H1 (cell line): ENCODE data around the gene STXBP2. TPM values are rescaled to one million over a fixed set of nuclear protein-coding genes. Genes with fewer than 3 reads are reported as not detected.

ENCODE experiments used
- CTCF ChIA-PET: fragments of 300-600 bp; sonication (Branson Sonifier 250); formaldehyde crosslinking; loops from one replicate; lab custom pipeline; 2021; ENCODE audit not compliant: partially characterized antibody; lab: Charles Lee
- POLR2A ChIA-PET: fragments of 300-600 bp; sonication (Branson Sonifier 250); formaldehyde crosslinking; loops from one replicate; lab custom pipeline; 2021; ENCODE audit warnings: inconsistent platforms; ENCODE audit not compliant: partially characterized antibody; lab: Charles Lee
- DNase-seq, 2 experiments: peaks; one replicate each; pipeline versions ENCODE4 v3.0.0 to v3.0.0-alpha.2; 2010 to 2022; ENCODE audit warnings: low spot score in 2 of 2, low read depth in 1 of 2, mixed read lengths in 1 of 2
- FAIRE-seq: peaks from 2 replicates; lab custom pipeline; 2011; peaks lifted over from hg19 to GRCh38; lab: Jason Lieb, UNC
- H2AFZ ChIP-seq: 2 replicates; pipeline ENCODE4 v1.8.1; 2012; ENCODE audit warnings: low read length, inconsistent platforms
- H2AK5ac ChIP-seq: 2 replicates; pipeline ENCODE4 v1.6.1; 2013; ENCODE audit warnings: low read depth, low read length
- H2BK120ac ChIP-seq: replicated peaks from 2 replicates; pipeline ENCODE3; 2013; ENCODE audit warnings: low read depth, low read length, inconsistent platforms
- H2BK12ac ChIP-seq: 2 replicates; pipeline ENCODE4 v1.6.1; 2013; ENCODE audit warnings: low read depth, low read length
- H2BK15ac ChIP-seq: 2 replicates; pipeline ENCODE4 v1.6.1; 2013; ENCODE audit warnings: low read length
- H2BK20ac ChIP-seq: 2 replicates; pipeline ENCODE4 v1.6.1; 2013; ENCODE audit warnings: low read length
- H2BK5ac ChIP-seq: 2 replicates; pipeline ENCODE4 v1.6.1; 2013; ENCODE audit warnings: low read depth, low read length
- H3K14ac ChIP-seq: 2 replicates; pipeline ENCODE4 v1.6.1; 2013; ENCODE audit warnings: inconsistent platforms; ENCODE audit not compliant: insufficient read length
- H3K18ac ChIP-seq: 2 replicates; pipeline ENCODE4 v1.6.1; 2013; ENCODE audit warnings: low read length; ENCODE audit errors: extremely low read depth
- H3K23ac ChIP-seq: 2 replicates; pipeline ENCODE4 v1.6.1; 2013; ENCODE audit warnings: inconsistent platforms; ENCODE audit not compliant: insufficient read length
- H3K23me2 ChIP-seq: 2 replicates; pipeline ENCODE4 v1.6.1; 2013; ENCODE audit warnings: low read depth, low read length
- H3K27ac ChIP-seq: 2 replicates; pipeline ENCODE4 v1.6.1; 2011; ENCODE audit warnings: low read depth, low read length, inconsistent platforms
- H3K27me3 ChIP-seq, 4 experiments: replicated peaks in 1 of 4; 1 replicate in 1 of 4; 2 replicates in 3 of 4; pipeline versions ENCODE4 v1.6.1 to v1.8.1; 2011 to 2013; ENCODE audit warnings: low read length in 3 of 4, mild to moderate bottlenecking in 3 of 4, inconsistent platforms in 2 of 4, mixed read lengths in 2 of 4, moderate library complexity in 1 of 4; ENCODE audit not compliant: control insufficient read depth in 3 of 4, insufficient read depth in 3 of 4; ENCODE audit errors: extremely low read depth in 1 of 4
- H3K36me3 ChIP-seq, 4 experiments: 2 replicates each; pipeline versions ENCODE4 v1.6.1 to v1.8.1; 2011 to 2013; ENCODE audit warnings: mild to moderate bottlenecking in 4 of 4, low read length in 3 of 4, moderate library complexity in 2 of 4, control low read depth in 1 of 4, inconsistent platforms in 1 of 4; ENCODE audit not compliant: insufficient read depth in 4 of 4, control insufficient read depth in 2 of 4
- H3K4ac ChIP-seq: replicated peaks from 2 replicates; pipeline ENCODE3; 2013; ENCODE audit warnings: low read length, low read depth, mixed read lengths, inconsistent platforms; ENCODE audit not compliant: insufficient read length
- H3K4me1 ChIP-seq, 4 experiments: replicated peaks in 1 of 4; 1 replicate in 1 of 4; 2 replicates in 3 of 4; pipeline versions ENCODE4 v1.6.1 to v1.8.1; 2011 to 2013; ENCODE audit warnings: low read length in 3 of 4, inconsistent platforms in 2 of 4, mixed read lengths in 1 of 4; ENCODE audit not compliant: insufficient read depth in 4 of 4, control insufficient read depth in 3 of 4
- H3K4me2 ChIP-seq, 2 experiments: 2 replicates each; pipeline versions ENCODE4 v1.6.1 to v1.8.1; 2011 to 2013; ENCODE audit warnings: low read depth in 2 of 2, low read length in 2 of 2, control low read depth in 1 of 2, inconsistent platforms in 1 of 2, mild to moderate bottlenecking in 1 of 2; ENCODE audit not compliant: insufficient read depth in 1 of 2
- H3K4me3 ChIP-seq, 4 experiments: fragments of 200-600, 300-600 bp in 1 of 4; sonication (generic), shearing (Covaris generic), sonication (Bioruptor Twin) in 1 of 4; 2 replicates each; pipeline versions ENCODE4 v1.5.1 to v1.8.1; 2011 to 2016; ENCODE audit warnings: low read length in 4 of 4, low read depth in 3 of 4, control low read depth in 2 of 4, inconsistent platforms in 2 of 4, mild to moderate bottlenecking in 2 of 4, mixed read lengths in 1 of 4, moderate library complexity in 1 of 4; ENCODE audit not compliant: insufficient read depth in 2 of 4; ENCODE audit errors: extremely low read depth in 1 of 4
- H3K56ac ChIP-seq: replicated peaks from 2 replicates; pipeline ENCODE3; 2013; ENCODE audit warnings: low read depth, mild to moderate bottlenecking, mixed read lengths, low read length, inconsistent platforms; ENCODE audit not compliant: insufficient read length
- H3K79me1 ChIP-seq: 2 replicates; pipeline ENCODE4 v1.6.1; 2013; ENCODE audit warnings: low read depth, low read length, control low read depth
- H3K79me2 ChIP-seq, 2 experiments: 2 replicates each; pipeline versions ENCODE4 v1.6.1 to v1.8.1; 2012 to 2013; ENCODE audit warnings: low read length in 2 of 2, mild to moderate bottlenecking in 2 of 2, inconsistent platforms in 1 of 2; ENCODE audit not compliant: insufficient read depth in 2 of 2, control insufficient read depth in 1 of 2
- H3K9ac ChIP-seq, 4 experiments: replicated peaks in 1 of 4; 1 replicate in 1 of 4; 2 replicates in 3 of 4; pipeline versions ENCODE4 v1.6.1 to v1.8.1; 2011 to 2013; ENCODE audit warnings: low read depth in 3 of 4, low read length in 3 of 4, control low read depth in 2 of 4, mild to moderate bottlenecking in 2 of 4, moderate library complexity in 2 of 4, inconsistent platforms in 1 of 4; ENCODE audit errors: extremely low read depth in 1 of 4
- H3K9me3 ChIP-seq, 2 experiments: 2 replicates each; pipeline versions ENCODE4 v1.6.1 to v1.8.1; 2012 to 2013; ENCODE audit warnings: mild to moderate bottlenecking in 2 of 2, moderate library complexity in 2 of 2, control low read depth in 1 of 2, inconsistent platforms in 1 of 2, low read depth in 1 of 2, low read length in 1 of 2, mixed read lengths in 1 of 2; ENCODE audit not compliant: insufficient read depth in 2 of 2
- H4K20me1 ChIP-seq, 2 experiments: replicated peaks in 1 of 2; 2 replicates each; pipeline versions ENCODE3 to v1.8.1; 2011 to 2013; ENCODE audit warnings: inconsistent platforms in 2 of 2, low read length in 2 of 2, mild to moderate bottlenecking in 1 of 2; ENCODE audit not compliant: insufficient read depth in 2 of 2, control insufficient read depth in 1 of 2
- H4K5ac ChIP-seq: 2 replicates; pipeline ENCODE4 v1.6.1; 2013; ENCODE audit warnings: low read length, low read depth, mixed read lengths, inconsistent platforms; ENCODE audit not compliant: insufficient read length
- H4K8ac ChIP-seq: 2 replicates; pipeline ENCODE4 v1.8.0; 2013; ENCODE audit warnings: mild to moderate bottlenecking, moderate library complexity, low read length, inconsistent platforms; ENCODE audit not compliant: insufficient read depth; ENCODE audit errors: extremely low read depth
- H4K91ac ChIP-seq: replicated peaks from 2 replicates; pipeline ENCODE3; 2013; ENCODE audit warnings: low read length, mixed read lengths, inconsistent platforms; ENCODE audit not compliant: insufficient read length
- CBX5 ChIP-seq: fragments of 300-800, 300-1000 bp; sonication (generic); IDR thresholded peaks from 2 replicates; pipeline ENCODE4 v1.7.1; 2016; ENCODE audit warnings: antibody characterized with exemption, low read length, low read depth
- CBX8 ChIP-seq: fragments of 300-800, 300-1000 bp; sonication (generic); IDR thresholded peaks from 2 replicates; pipeline ENCODE4 v1.7.1; 2016; ENCODE audit warnings: low read depth, low read length, borderline replicate concordance
- CHD1 ChIP-seq: IDR thresholded peaks from 2 replicates; pipeline ENCODE4 v1.6.1; 2012; ENCODE audit warnings: low read depth, low read length, improper control_type of control experiment
- CTBP2 ChIP-seq: IDR thresholded peaks from 2 replicates; pipeline ENCODE4 v1.7.0; 2011; ENCODE audit warnings: borderline replicate concordance, mild to moderate bottlenecking, moderate library complexity, mixed read lengths, low read length; ENCODE audit not compliant: insufficient read depth, insufficient read length
- JUND ChIP-seq: IDR thresholded peaks from 2 replicates; pipeline ENCODE4 v1.6.1; 2011; ENCODE audit warnings: mild to moderate bottlenecking, improper control_type of control experiment, low read length
- MAFK ChIP-seq: IDR thresholded peaks from 2 replicates; pipeline ENCODE4 v1.6.1; 2012; ENCODE audit warnings: low read depth, mild to moderate bottlenecking, improper control_type of control experiment, low read length
- PHF8 ChIP-seq: fragments of 200-600 bp; sonication (generic); conservative IDR thresholded peaks from 2 replicates; pipeline ENCODE4 v1.7.1; 2012; ENCODE audit warnings: low read depth, mild to moderate bottlenecking, inconsistent platforms, low read length, moderate library complexity
- POLR2A ChIP-seq, 2 experiments: IDR thresholded peaks; 1 replicate in 1 of 2; 2 replicates in 1 of 2; pipeline ENCODE4 v1.6.1; 2011; ENCODE audit warnings: low read depth in 2 of 2, low read length in 2 of 2, mild to moderate bottlenecking in 2 of 2; ENCODE audit errors: control extremely low read depth in 1 of 2
- POU5F1 ChIP-seq: IDR thresholded peaks from 2 replicates; pipeline ENCODE4 v1.6.1; 2011; ENCODE audit warnings: low read depth, mild to moderate bottlenecking, low read length, moderate library complexity
- SP2 ChIP-seq: IDR thresholded peaks from 2 replicates; pipeline ENCODE4 v1.6.1; 2012; ENCODE audit warnings: mild to moderate bottlenecking, low read length, inconsistent platforms
- TAF1 ChIP-seq: IDR thresholded peaks from 2 replicates; pipeline ENCODE4 v1.6.1; 2011; ENCODE audit warnings: mild to moderate bottlenecking, low read depth, low read length
- WGBS, 2 experiments: shearing (Covaris generic) in 1 of 2; methylation state at CpG; one replicate each; pipeline versions ENCODE4 v1.1.6 to v1.1.7; 2013 to 2015; ENCODE audit warnings: low lambda C conversion rate in 2 of 2, mixed read lengths in 2 of 2, inconsistent platforms in 1 of 2, low coverage in 1 of 2, missing lambda C conversion rate in 1 of 2; ENCODE audit not compliant: insufficient replicate concordance in 2 of 2, insufficient coverage in 1 of 2, insufficient read length in 1 of 2; ENCODE audit errors: extremely low coverage in 1 of 2, missing lambda C conversion rate in 1 of 2; 5-methylcytosine and 5-hydroxymethylcytosine counted together
- polyA plus RNA-seq, 7 experiments: library from polyadenylated mRNA; depleted of rRNA in 3 of 7; stranded (reverse) in 5 of 7; unstranded in 2 of 7; fragments of >200 nt in 5 of 7; fragments of 200-250 nt in 2 of 7; gene quantifications; 1 replicate in 5 of 7; 2 replicates in 1 of 7; 4 replicates in 1 of 7; pipeline versions ENCODE4 v1.2.1 to v1.2.3, GENCODE V29; 2011 to 2013; ENCODE audit warnings: missing spikeins in 2 of 7, mixed read lengths in 2 of 7
- total RNA-seq: library from RNA; stranded (reverse); fragmentation: NEBNext Ultra II Directional; extraction: Animal tissue kit (Norgen Biotek cat#: 25700); gene quantifications from 2 replicates; pipeline ENCODE4 v1.2.1, GENCODE V29; 2021
- TF ChIP-seq, protein P1 (sequence below): IDR thresholded peaks from 2 replicates; pipeline ENCODE4 v1.6.1; 2011; ENCODE audit warnings: low read length, improper control_type of control experiment
- TF ChIP-seq, protein P2 (sequence below): IDR thresholded peaks from 2 replicates; pipeline ENCODE4 v1.6.1; 2011; ENCODE audit warnings: low read depth, mild to moderate bottlenecking, low read length; ENCODE audit not compliant: insufficient read depth

STXBP2 gene
- total and polyA plus RNA-seq, 2 of the 8 experiments (the other 6 are each of a cell fraction or from before 2014, with no cell fraction given), result 52.9 to 53.8 TPM

DNA sequence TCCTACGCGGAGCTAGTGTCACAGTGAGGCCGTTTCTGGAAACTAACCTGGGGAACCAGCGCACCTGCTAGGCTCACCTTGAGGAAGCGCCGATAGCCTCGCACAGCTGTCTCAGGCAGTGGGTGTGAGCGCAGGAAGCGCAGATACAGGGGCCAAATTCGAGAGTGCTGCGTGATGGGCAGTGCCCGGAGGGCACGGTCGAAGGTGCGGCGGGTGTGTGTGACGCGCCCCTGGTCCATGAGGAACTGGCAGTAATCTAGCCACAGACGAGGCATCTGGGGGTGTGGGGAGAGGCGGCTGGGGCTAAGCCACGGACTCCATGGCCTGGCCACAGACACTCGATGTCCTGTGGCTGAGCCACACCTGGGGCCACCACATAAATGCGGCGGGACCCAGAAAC lies 9.7 kb upstream of the STXBP2 start:
- Histone ChIP-seq H4K91ac (no peak overlapping the region), H2BK12ac (no peak overlapping the region), H3K4ac (no peak overlapping the region), H3K9ac (no peak overlapping the region), H3K56ac (no peak overlapping the region), H3K4me3 (no peak overlapping the region), H2BK120ac (no peak overlapping the region), H3K14ac (no peak overlapping the region), H2BK5ac (no peak overlapping the region), H3K9me3 (no peaks in the 10 kb centered on the region), H3K23ac (no peak overlapping the region), H2BK20ac (no peak overlapping the region), H3K36me3 (peaks cover 6 to 21% (median 16%) of the 10 kb centered on the region in 4 experiments; a peak in 5 of 8 replicates), H3K18ac (no peak overlapping the region), H4K5ac (no peak overlapping the region), H2AK5ac (no peak overlapping the region), H2AFZ (no peak overlapping the region), H3K4me2 (no peak overlapping the region), H3K27ac (no peak overlapping the region), H3K27me3 (no peaks in the 10 kb centered on the region), H3K79me1 (peaks cover 31% of the 10 kb centered on the region), H4K8ac (no peak overlapping the region), H3K79me2 (peaks cover 10 to 46% of the 10 kb centered on the region in 2 experiments; a peak in 3 of 4 replicates), H2BK15ac (no peak overlapping the region), H4K20me1 (peaks cover 4 to 22% of the 10 kb centered on the region in 2 experiments), H3K4me1 (peaks cover 0 to 10% (median 3%) of the 10 kb centered on the region in 4 experiments; a peak in 4 of 7 replicates), H3K23me2 (peaks cover 14% of the 10 kb centered on the region)
- FAIRE-seq, result no peak
- 90% methylated on average over 20 of the region's 24 CpGs; no CpG with 5 or more reads in 1 of the 2 experiments for WGBS, 2 experiments
- DNase-seq, result no peak
- ChIA-PET POLR2A (interaction anchor here (1.4 to 1.5 kb wide), 2 partner anchors 12 to 19 kb away, joined by 3 to 4 read pairs; no protein-coding TSS in a partner anchor), CTCF (interaction anchor here (2.7 kb wide), 1 partner anchor 59 kb away, joined by 6 read pairs; no protein-coding TSS in a partner anchor)
- no peak for TF ChIP-seq CTBP2
- TF ChIP-seq, protein P1, sequence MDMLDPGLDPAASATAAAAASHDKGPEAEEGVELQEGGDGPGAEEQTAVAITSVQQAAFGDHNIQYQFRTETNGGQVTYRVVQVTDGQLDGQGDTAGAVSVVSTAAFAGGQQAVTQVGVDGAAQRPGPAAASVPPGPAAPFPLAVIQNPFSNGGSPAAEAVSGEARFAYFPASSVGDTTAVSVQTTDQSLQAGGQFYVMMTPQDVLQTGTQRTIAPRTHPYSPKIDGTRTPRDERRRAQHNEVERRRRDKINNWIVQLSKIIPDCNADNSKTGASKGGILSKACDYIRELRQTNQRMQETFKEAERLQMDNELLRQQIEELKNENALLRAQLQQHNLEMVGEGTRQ, result no peak
- TF ChIP-seq PHF8, result no peak
- TF ChIP-seq MAFK, result no peak
- no peak for TF ChIP-seq CBX5
- TF ChIP-seq JUND, result no peak
- TF ChIP-seq, protein P2, sequence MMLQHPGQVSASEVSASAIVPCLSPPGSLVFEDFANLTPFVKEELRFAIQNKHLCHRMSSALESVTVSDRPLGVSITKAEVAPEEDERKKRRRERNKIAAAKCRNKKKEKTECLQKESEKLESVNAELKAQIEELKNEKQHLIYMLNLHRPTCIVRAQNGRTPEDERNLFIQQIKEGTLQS, result no peak
- TF ChIP-seq SP2, result no peak
- no peak for TF ChIP-seq TAF1
- no peak for TF ChIP-seq CBX8
- TF ChIP-seq CHD1, result no peak
- no peak for TF ChIP-seq POLR2A (IDR thresholded peaks at IDR 0.05; ENCODE audit: control extremely low read depth in 1 of 2, low read depth in 2 of 2, low read length in 2 of 2)
- TF ChIP-seq POU5F1, result no peak
